Ureter (tissue), 1 donor: ENCODE data around the gene CES2. TPM values are rescaled to one million over a fixed set of nuclear protein-coding genes. Genes with fewer than 3 reads are reported as not detected.
A peak's percentile ranks its signal among the peaks of the same experiment; 100 is the strongest.
"Not testable (repeated sequence)": the region's sequence is repeated elsewhere in the genome, so short reads cannot be mapped to it uniquely, and the experiment has no call there.

Experiments used
- DNase-seq: peaks from one replicate; pipeline ENCODE4 v3.0.0-alpha.2; 2020; ENCODE audit warnings: low spot score
- total RNA-seq: library from RNA; stranded (reverse); gene quantifications from one replicate; pipeline ENCODE4 v1.2.4, GENCODE V29; 2023
- donor health status: DM: yes; HTN: yes; CAD: no.

Gene CES2
- total RNA-seq, 1 donor from 2014 or later: 56.3 TPM

DNA sequence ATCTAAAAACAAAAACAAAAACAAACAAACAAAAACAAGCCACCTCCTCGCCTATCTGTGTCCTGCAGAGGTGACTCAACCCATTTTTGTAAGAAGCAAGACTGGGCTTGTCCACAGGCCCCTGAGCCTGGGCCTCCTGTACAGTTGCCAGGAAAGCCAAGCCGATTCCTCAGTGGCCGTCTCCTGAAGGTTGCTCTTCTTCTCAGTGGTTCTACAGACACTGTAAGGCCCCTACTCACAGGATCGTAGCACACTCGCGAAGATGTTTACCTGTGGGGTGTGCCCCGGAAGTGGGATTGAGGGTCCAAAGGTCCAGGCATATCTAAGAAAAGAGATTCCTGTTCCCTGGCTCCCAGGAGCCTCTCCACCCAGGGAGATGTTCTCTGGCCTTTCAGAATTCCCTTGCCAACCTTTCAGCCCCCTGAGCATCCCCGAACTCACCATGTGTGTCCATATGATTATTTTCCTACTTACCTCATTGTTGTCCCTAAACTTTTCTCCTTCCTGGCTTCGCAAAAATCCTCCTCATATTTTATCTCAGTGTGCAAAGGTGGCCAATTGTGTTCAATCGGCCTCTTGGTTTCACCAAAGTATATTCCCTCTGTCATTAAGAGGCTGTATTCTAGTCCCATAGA is 18.3 kb downstream of the CES2 start:
- DNase-seq: no peak

DNA sequence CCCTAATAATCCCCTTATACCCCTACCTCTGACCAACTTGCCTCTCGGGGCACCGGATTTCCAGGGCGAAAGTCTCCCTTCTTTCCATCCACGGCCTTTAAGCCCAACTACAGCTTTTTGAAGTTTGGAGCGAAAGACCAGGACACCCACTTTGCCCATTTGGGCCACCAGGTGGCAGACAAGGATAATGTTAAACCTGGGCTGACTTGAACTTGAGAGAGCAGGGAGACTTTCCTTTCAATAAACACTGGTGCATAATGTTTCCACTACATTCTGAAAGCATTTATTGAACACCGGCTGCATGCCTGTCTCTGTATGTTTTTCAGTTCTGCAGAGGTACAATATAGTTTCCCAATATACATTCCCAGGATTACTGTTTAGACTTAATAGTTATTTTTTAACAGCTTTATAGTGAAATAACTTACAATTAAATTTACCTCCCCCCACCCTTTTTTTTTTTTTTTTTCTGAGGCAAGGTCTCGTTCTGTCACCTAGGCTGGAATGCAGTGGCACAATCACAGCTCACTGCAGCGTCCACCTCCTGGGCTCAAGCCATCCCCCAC is 18.9 kb downstream of the CES2 start:
- DNase-seq: peak; percentile 80

DNA sequence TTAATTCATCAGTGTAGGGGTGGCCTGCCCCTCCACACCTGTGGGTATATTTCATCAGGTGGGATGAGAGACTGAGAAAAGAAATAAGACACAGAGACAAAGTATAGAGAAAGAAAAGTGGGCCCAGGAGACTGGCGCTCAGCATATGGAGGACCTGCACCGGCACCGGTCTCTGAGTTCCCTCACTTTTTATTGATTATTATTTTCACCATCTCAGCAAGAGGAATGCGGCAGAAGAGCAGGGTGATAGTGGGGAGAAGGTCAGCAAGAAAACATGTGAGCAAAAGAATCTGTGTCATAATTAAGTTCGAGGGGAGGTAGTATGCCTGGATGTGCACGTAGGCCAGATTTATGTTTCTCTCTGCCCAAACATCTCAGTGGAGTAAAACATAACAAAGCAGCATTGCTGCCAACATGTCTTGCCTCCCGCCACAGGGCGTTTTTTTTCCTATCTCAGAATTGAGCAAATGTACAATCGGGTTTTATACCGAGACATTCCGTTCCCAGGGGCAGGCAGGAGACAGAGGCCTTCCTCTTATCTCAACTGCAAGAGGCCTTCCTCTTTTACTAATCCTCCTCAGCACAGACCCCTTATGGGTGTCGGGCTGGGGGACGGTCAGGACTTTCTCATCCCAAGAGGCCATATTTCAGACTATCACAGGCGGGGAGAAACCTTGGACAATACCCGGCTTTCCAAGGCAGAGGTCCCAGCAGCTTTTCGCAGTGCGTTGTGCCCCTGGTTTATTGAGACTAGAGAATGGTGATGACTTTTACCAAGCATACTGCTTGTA is 20.2 kb downstream of the CES2 start:
- not testable (repeated sequence) for DNase-seq

DNA sequence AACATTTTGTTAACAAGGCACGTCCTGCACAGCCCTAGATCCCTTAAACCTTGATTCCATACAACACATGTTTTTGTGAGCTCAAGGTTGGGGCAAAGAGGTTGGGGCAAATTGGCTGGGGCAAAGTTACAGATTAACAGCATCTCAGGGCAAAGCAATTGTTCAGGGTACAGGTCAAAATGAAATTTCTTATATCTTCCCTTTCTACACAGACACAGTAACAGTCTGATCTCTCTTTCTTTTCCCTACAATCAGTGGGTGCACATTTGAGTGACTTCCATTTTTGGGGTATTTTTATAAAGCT is 20.8 kb downstream of the CES2 start:
- not testable (repeated sequence) for DNase-seq

DNA sequence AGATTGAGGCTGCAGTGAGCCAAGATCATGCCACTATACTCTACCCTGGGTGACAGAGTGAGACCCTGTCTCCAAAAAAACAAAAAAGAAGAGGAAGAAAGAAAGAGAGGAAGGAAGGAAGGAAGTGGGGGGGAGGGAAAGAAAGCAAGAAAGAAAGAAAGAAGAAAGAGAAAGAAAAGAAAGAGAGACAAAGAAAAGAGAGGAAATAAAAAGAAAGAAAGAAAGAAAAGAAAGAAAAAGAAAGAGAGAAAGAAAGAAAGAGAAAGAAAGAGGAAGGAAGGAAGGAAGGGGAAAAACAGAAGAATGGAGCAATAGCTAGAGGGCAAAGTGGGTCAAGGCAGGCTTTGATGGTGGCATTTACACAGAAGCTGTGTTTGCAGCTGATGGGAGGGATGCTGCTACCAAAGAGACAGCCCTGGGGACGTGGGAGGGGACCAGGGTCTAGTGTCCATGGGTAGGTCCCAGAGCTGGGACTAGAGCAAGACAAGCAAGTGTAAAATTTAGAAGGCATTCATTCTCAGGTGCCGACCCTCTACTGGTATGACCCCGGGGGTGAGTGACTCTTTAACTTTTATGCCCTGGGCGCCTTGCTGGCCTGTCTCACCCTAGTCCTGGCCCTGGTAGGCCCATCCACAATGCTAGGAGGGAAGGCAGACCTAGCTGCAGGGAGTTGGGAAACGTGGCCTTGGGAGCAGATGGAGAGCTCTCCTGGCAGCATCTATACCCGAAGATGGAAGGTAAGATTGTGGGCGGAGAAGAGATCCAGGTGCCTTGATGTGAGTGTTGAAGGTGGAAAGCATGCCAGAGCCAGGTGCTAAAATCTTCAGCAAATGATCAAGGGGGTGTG is 23.8 kb downstream of the CES2 start:
- DNase-seq: no peak

DNA sequence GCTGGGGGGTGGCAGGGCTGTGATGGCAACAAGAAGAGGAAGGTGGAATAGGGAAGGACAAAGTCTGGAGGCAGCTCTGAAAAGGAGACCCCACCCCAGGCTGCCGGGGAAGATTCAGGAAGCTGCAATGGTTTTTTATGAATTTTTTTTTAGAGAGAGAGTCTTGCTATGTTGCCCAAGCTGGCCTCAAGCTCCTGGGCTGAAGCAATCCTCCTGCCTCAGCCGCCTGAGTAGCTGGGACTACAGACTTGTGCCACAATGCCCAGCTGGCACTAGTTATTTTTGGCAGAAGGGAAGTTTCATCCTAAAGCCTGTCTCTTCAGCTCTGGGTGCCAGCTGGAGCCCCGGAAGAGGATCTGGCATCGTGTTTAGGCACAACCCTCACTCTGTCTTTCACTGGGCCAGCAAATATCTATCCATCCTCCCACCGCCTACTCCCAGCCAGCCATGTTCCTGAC is 24.4 kb downstream of the CES2 start:
- no peak for DNase-seq

DNA sequence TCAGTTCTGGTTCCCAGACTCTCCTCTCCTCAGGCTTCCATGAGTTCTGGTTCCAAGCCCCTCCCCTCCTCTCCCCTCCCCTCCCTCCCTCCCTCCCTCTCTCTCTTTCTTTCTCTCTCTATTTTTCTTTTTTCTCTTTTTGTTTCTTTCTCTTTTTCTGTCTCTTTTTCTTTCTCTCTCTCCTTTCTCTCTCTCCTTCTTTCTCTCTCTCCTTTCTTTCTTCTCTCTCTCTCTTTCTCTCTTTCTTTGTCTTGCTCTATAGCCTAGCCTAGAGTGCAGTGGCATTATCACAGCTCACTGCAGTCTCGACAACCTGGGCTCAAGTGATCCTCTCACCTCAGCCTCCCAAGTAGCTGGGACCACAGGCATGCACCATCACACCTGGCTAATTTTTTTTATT is 25.0 kb downstream of the CES2 start:
- no peak for DNase-seq

DNA sequence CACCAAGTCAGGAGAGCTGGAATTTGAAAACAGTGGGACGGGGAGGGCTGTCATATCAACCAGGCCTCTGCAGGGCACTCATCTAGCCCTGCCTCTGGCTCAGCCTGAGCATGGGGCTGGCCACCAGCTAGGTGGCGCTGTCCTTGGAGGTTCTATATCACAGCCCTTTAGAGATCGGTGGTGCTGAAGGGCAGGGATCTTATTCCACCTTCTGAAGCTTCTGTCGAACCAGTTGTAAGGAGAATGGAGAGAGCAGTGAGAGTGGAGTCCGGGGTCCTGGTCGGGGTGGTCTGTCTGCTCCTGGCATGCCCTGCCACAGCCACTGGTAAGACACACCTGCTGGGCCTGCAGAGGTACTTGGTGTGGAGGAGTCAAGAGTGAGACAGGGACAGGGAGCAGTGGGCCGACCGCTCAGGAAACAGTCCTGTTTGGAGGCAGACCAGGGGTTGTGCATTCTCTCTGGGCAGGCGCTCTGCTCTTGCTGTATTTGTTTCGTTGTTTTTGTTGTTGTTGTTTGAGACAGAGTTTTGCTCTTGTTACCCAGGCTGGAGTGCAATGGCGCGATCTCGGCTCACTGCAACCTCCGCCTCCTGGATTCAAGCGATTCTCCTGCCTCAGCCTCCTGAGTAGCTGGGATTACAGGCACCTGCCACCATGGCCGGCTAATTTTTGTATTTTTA is 25.9 kb downstream of the CES2 start, which contains the start of gene CES3:
TSS of gene CES3 (plus strand) at position 202 of the 680 bp plus-strand sequence. CDS start at position 244, 42 bp downstream.
- DNase-seq: no peak

DNA sequence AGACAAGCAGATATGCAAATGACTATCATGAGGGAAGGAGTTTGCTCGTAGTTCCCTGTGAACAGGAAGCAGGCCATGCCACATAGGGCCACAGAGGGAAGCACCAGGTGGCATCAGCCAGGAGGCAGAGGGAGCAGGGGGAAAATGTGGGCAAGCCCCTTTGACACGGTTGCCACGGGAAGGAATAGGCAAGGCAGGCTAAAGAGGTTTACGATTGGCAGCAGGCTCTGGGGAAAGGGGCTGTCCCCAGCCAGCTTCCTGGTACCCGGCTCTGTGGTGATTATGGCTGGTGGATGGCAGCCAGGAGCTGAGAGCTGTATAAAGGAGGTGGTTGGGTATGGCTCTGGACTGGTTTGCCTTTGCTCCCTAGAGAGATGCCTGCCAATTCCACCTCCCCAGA is 26.6 kb downstream of the CES2 start:
- DNase-seq: no peak

DNA sequence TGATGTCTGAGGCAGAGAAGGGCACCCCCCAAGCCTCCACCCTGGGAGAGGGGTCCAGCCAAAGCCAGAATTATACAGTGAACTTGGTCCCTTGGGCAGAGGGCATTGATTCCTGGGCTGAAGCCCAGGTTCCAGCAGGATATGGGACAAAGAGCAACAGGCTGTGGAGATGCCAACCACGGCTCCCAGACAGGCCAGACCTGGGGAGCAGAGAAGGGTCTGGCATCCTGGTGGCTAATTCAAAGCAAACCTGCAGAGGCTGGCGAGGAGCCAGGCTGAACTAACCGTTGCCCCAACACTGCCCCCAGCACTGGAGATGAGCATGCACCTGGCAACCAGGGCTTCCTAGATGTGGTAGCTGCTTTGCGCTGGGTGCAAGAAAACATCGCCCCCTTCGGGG is 28.7 kb downstream of the CES2 start:
- DNase-seq: no peak

DNA sequence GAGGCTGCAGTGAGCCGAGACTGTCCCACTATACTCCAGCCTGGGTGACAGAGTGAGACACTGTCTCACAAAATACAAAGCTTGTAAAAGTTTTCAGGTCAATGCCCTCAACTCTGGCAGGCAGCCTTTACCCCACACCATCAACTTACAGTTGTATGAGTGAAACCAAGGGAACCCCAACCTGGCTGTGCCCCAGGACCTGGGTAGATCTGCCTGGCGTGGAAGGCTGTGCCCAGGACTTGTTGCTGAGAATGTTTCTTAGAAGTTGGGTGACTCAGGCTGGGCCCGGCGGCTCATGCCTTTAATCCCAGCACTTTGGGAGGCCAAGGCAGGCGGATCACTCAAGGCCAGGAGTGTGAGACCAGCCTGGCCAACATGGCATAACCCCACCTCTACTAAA is 33.5 kb downstream of the CES2 start:
- no peak for DNase-seq

DNA sequence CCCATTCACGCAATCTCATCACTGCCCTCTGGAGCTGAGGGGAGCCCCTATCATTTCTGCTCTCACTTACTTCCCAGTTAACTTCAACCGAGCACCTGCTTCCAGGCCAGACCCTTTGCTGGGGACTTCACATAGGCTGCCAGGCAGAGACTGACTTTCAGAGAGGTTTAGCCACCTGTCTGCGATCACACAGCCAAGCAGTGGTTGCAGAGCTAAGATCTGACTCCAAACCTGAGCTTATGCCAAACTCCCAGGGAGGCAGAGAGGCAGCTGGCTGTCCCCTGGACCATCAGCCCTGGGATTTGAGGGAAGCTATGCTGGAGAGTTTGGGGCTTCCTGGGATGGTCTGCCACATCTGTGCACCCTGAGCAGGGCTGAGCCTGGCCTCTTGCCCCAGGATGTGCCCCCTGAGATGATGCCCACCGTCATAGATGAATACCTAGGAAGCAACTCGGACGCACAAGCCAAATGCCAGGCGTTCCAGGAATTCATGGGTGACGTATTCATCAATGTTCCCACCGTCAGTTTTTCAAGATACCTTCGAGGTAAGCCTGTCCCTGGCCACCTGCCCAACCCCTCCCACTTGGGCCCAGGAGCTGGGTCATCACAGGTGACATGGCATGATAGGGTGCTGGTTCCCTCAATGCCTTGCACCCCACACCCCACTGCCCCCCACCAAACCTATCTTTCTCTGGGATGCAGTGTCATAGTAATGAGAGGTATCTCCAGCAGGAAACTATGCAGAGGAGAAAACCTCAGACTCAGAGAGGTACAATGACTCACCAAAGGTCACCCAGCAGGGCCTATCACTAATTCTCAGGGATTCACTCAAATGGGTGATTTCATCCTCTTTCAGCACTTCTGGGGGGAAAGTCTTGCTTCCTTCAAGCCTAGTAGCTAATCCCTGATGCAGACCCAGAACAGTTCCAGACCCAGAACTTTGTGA is 35.7 kb downstream of the CES2 start:
- no peak for DNase-seq

DNA sequence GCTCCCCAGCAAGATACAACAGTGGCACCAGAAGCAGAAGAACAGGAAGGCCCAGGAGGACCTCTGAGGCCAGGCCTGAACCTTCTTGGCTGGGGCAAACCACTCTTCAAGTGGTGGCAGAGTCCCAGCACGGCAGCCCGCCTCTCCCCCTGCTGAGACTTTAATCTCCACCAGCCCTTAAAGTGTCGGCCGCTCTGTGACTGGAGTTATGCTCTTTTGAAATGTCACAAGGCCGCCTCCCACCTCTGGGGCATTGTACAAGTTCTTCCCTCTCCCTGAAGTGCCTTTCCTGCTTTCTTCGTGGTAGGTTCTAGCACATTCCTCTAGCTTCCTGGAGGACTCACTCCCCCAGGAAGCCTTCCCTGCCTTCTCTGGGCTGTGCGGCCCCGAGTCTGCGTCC is 37.7 kb downstream of the CES2 start:
- DNase-seq: no peak

DNA sequence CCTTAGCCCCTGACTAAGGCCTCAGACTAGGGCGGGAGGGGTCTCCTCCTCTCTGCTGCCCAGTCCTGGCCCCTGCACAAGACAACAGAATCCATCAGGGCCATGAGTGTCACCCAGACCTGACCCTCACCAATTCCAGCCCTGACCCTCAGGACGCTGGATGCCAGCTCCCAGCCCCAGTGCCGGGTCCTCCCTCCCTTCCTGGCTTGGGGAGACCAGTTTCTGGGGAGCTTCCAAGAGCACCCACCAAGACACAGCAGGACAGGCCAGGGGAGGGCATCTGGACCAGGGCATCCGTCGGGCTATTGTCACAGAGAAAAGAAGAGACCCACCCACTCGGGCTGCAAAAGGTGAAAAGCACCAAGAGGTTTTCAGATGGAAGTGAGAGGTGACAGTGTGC is 38.4 kb downstream of the CES2 start:
- DNase-seq: no peak

DNA sequence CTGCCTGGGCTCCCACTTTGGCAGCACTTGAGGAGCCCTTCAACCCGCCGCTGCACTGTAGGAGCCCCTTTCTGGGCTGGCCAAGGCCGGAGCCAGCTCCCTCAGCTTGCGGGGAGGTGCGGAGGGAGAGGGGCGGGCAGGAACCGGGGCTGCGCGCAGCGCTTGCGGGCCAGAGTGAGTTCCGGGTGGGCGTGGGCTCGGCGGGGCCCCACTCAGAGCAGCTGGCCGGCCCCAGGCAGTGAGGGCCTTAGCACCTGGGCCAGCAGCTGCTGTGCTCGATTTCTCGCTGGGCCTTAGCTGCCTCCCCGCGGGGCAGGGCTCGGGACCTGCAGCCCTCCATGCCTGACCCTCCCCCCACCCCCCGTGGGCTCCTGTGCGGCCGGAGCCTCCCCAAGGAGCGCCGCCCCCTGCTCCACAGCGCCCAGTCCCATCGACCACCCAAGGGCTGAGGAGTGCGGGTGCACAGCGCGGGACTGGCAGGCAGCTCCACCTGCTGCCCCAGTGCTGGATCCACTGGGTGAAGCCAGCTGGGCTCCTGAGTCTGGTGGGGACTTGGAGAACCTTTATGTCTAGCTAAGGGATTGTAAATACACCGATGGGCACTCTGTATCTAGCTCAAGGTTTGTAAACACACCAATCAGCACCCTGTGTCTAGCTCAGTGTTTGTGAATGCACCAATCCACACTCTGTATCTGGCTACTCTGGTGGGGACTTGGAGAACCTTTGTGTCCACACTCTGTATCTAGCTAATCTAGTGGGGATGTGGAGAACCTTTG is 39.0 kb downstream of the CES2 start:
- not testable (repeated sequence) for DNase-seq

DNA sequence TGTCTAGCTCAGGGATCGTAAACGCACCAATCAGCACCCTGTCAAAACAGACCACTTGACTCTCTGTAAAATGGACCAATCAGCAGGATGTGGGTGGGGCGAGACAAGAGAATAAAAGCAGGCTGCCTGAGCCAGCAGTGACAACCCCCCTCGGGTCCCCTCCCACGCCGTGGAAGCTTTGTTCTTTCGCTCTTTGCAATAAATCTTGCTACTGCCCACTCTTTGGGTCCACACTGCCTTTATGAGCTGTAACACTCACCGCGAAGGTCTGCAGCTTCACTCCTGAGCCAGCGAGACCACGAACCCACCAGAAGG is 39.6 kb downstream of the CES2 start:
- not testable (repeated sequence) for DNase-seq

DNA sequence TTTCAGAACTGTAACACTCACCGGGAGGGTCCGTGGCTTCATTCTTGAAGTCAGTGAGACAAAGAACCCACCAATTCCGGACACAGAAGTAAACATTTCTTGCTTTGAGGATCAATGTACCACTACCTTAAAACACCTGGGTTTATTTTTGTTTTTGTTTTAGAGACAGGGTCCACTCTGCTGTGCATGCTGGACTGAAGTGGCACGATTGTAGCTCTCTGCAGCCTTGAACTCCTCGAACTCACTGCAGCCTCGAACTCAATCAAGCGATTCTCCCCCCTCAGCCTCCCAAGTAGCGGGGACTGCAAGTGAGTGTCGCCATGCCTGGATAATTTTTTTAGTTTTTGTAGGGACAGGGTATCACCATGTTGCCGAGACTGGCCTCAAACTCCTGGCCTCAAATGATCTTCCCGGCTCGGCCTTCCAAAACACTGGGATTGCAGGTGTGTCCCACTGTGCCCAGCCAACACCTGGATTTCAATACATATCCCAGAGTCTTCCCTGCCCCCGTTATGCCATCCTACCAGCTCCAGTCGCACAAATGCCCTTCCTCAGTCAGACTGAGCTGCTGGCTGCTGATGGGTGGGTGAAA is 40.1 kb downstream of the CES2 start:
- no peak for DNase-seq

DNA sequence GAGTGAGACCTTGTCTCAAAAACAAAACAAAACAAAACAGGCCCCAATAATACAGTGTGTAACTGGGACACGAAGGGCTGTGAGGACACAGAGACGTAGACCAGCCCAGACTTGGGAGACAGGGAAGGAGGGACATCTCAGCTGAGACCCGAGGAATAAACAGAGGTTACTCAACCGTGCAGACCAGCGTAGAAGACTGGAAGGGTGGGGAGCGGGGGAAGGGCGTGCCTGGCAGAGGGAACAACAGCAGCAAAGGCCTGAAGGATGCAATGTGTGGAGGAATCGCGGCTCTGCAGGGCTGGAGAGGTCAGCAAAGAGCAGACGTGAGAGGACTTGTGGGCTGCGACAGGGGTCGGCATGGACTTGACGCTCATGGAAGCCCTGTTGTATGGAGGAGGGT is 41.4 kb downstream of the CES2 start:
- no peak for DNase-seq

DNA sequence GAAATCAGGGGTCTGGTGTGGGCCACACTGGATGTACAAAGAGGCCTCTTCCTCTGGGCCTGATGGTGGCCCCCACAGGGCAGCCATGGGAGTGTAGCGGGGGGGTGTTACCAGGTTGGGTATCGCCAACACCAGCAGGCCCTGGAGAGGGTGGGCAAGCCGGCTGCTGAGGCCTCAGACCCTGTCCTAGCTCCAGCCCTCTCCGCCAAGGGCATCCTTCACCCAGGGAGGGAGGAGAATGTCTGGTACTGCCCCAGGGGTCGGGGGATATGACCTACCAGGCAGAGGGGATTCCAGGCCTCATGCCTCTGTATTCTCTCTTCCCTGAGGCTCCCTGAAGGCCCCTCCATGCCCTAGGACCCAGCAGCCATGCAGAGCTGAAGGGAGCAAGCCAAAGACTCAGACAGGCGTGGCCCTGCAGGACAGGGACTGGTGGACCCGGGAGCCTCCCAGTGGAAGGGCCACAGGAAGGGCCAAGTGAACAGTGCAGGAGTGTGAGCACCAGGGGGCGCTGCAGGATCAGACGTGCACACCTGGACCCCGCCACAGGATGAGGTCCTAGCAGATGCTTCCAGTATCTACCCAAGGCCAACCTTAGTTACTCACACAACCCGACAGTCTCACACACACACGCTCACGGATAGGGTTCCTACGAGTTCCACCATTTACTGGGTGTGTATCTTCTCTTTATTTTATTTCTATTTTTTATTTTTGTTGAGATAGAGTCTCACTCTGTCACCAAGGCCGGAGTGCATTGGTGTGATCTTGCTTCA is 42.2 kb downstream of the CES2 start:
- DNase-seq: peak; percentile 90
